Neural cell (in vitro differentiated cells): Measurements from ENCODE around the gene TARS3. TPM values are rescaled to one million over a fixed set of nuclear protein-coding genes. Genes with fewer than 3 reads are reported as not detected.

Experiments
- H2AFZ ChIP-seq: fragments of 200-600, 300-800 bp; sonication (generic), shearing (Covaris generic); 2 replicates; pipeline ENCODE4 v1.6.0; 2014; ENCODE audit warnings: low read depth, mild to moderate bottlenecking, antibody characterized with exemption, low read length, moderate library complexity
- H3F3A ChIP-seq: fragments of 200-600 bp; shearing (Covaris generic); 2 replicates; pipeline ENCODE4 v1.6.1; 2016; ENCODE audit warnings: mild to moderate bottlenecking, moderate library complexity, mixed read lengths, antibody characterized with exemption, low read length; ENCODE audit not compliant: insufficient read depth, poor library complexity, severe bottlenecking
- H3K27ac ChIP-seq: fragments of 200-600, 300-800 bp; sonication (generic), shearing (Covaris generic); 2 replicates; pipeline ENCODE4 v1.5.1; 2014; ENCODE audit warnings: mild to moderate bottlenecking, low read length, moderate library complexity
- H3K27me3 ChIP-seq: fragments of 300-800, 200-600 bp; sonication (generic), shearing (Covaris generic); 2 replicates; pipeline ENCODE4 v1.6.0; 2014; ENCODE audit warnings: mild to moderate bottlenecking, low read depth, low read length, moderate library complexity; ENCODE audit not compliant: insufficient read depth
- H3K36me3 ChIP-seq: fragments of 300-800, 200-600 bp; sonication (generic), shearing (Covaris generic); 2 replicates; pipeline ENCODE4 v1.5.1; 2014; ENCODE audit warnings: mild to moderate bottlenecking, antibody characterized with exemption, low read length, moderate library complexity; ENCODE audit not compliant: insufficient read depth
- H3K4me2 ChIP-seq: fragments of 300-800, 200-600 bp; sonication (generic), shearing (Covaris generic); 2 replicates; pipeline ENCODE4 v1.6.0; 2014; ENCODE audit warnings: mild to moderate bottlenecking, low read length
- H3K4me3 ChIP-seq: fragments of 300-800, 200-600 bp; sonication (generic), shearing (Covaris generic); 2 replicates; pipeline ENCODE4 v1.5.1; 2014; ENCODE audit warnings: mild to moderate bottlenecking, low read length, moderate library complexity
- H3K79me2 ChIP-seq: fragments of 200-600 bp; shearing (Covaris generic); replicated peaks from 2 replicates; pipeline ENCODE4 v1.6.0; 2014; ENCODE audit warnings: mild to moderate bottlenecking, low read length, moderate library complexity; ENCODE audit not compliant: insufficient read depth
- H3K9ac ChIP-seq: fragments of 300-800, 200-600 bp; sonication (generic), shearing (Covaris generic); 2 replicates; pipeline ENCODE4 v1.6.1; 2016; ENCODE audit warnings: mild to moderate bottlenecking, low read length, mixed read lengths
- H3K9me2 ChIP-seq: fragments of 200-600 bp; shearing (Covaris generic); 2 replicates; pipeline ENCODE4 v1.6.1; 2016; ENCODE audit warnings: mild to moderate bottlenecking, low read length, mixed read lengths; ENCODE audit not compliant: insufficient read depth
- H3K9me3 ChIP-seq: fragments of 200-600, 300-800 bp; sonication (generic), shearing (Covaris generic); 2 replicates; pipeline ENCODE4 v1.6.1; 2016; ENCODE audit warnings: mild to moderate bottlenecking, mixed run types, low read length, moderate library complexity, mixed read lengths
- H4K20me1 ChIP-seq: fragments of 200-600 bp; shearing (Covaris generic); 2 replicates; pipeline ENCODE4 v1.6.1; 2016; ENCODE audit warnings: mild to moderate bottlenecking, mixed run types; ENCODE audit not compliant: insufficient read depth
- CTCF ChIP-seq: fragments of 450-650 bp; IDR thresholded peaks from 2 replicates; pipeline ENCODE4 v1.5.1; 2014; ENCODE audit warnings: antibody characterized with exemption, mild to moderate bottlenecking, moderate library complexity; ENCODE audit not compliant: poor library complexity, severe bottlenecking
- EP300 ChIP-seq: fragments of 450-650 bp; conservative IDR thresholded peaks from 2 replicates; pipeline ENCODE4 v1.6.1; 2014; ENCODE audit warnings: antibody characterized with exemption, mild to moderate bottlenecking, moderate library complexity; ENCODE audit not compliant: poor library complexity, severe bottlenecking
- EZH2 ChIP-seq: fragments of 200-600, 300-800 bp; shearing (Covaris generic), sonication (generic); IDR thresholded peaks from 2 replicates; pipeline ENCODE4 v1.6.1; 2014; ENCODE audit warnings: antibody characterized with exemption, low read length, borderline replicate concordance, mild to moderate bottlenecking; ENCODE audit not compliant: insufficient read depth, poor library complexity, severe bottlenecking
- MXI1 ChIP-seq: fragments of 450-650 bp; conservative IDR thresholded peaks from 2 replicates; pipeline ENCODE4 v1.6.1; 2014; ENCODE audit warnings: antibody characterized with exemption, mild to moderate bottlenecking; ENCODE audit not compliant: poor library complexity, severe bottlenecking
- POLR2AphosphoS5 ChIP-seq: IDR thresholded peaks from 2 replicates; pipeline ENCODE4 v1.6.1; 2012
- RAD21 ChIP-seq: fragments of 450-650 bp; conservative IDR thresholded peaks from 2 replicates; pipeline ENCODE4 v1.6.1; 2014; ENCODE audit warnings: antibody characterized with exemption, mild to moderate bottlenecking, moderate library complexity
- SMC3 ChIP-seq: fragments of 450-650 bp; conservative IDR thresholded peaks from 2 replicates; pipeline ENCODE4 v1.6.1; 2014; ENCODE audit warnings: antibody characterized with exemption, mild to moderate bottlenecking, moderate library complexity; ENCODE audit not compliant: poor library complexity
- TAF1 ChIP-seq: IDR thresholded peaks from 2 replicates; pipeline ENCODE4 v1.6.1; 2012; ENCODE audit warnings: low read depth
- polyA plus RNA-seq: library from polyadenylated mRNA; depleted of rRNA; stranded (reverse); fragments of >200 nt; gene quantifications from 2 replicates; pipeline ENCODE4 v1.2.3, GENCODE V29; 2014
- TF ChIP-seq, protein P1 (sequence below): IDR thresholded peaks from 2 replicates; pipeline ENCODE4 v1.6.1; 2012; ENCODE audit warnings: borderline replicate concordance

TARS3 gene
- polyA plus RNA-seq, 1 donor from 2014 or later, result 27.1 TPM

DNA sequence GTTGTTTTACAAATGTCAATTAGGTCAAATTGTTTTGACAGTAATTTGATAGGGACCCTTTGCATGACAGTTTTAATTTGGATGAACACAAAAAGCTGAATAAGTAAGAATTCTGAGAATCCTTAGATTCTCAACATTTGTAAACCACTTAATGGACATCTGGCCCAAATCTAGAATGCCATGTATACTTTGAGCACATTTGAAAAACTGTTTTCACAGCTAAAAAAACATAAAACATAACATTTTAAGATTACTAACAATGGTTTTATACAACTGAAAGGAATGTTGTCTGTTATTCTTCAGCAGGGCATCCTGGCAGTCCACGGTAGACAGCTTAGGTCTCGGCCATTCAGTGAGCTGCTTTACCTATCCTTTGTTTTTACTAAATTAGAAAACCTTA, 37.6 kb downstream of the TARS3 start:
- Histone ChIP-seq H3K9me3 (no peaks in the 10 kb centered on the region), H3K4me2 (no peak overlapping the region), H3K9me2 (no peaks in the 10 kb centered on the region), H3K4me3 (no peak overlapping the region), H3K27me3 (no peaks in the 10 kb centered on the region), H2AFZ (no peak overlapping the region), H3F3A (no peaks in the 10 kb centered on the region), H3K79me2 (no peaks in the 10 kb centered on the region), H3K9ac (no peak overlapping the region), H3K36me3 (peaks cover 2% of the 10 kb centered on the region), H4K20me1 (no peaks in the 10 kb centered on the region), H3K27ac (no peak overlapping the region)
- no peak for TF ChIP-seq EP300

DNA sequence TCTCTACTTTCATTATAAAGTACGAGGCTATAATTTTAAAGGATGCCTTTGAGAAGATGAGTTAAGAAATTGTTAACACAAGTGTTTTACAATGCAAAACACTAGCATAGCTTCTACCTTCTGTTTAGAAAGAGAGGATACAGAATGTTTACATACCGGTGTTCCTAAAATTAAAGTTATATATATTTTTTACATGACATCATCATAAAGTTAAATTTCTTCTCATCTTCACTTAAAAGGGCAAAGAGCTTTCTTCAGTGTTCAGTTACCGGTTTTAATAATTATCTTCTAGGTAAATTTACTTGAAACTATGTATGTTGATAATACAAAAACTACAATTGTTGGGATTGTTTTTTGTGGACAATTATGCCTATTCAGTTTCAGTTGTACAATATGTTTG, 39.4 kb downstream of the TARS3 start:
- Histone ChIP-seq H3K9me2 (no peaks in the 10 kb centered on the region), H2AFZ (no peak overlapping the region), H4K20me1 (no peaks in the 10 kb centered on the region), H3K4me3 (no peak overlapping the region), H3K27me3 (no peaks in the 10 kb centered on the region), H3K9me3 (no peaks in the 10 kb centered on the region), H3K9ac (no peak overlapping the region), H3K79me2 (no peaks in the 10 kb centered on the region), H3F3A (no peaks in the 10 kb centered on the region), H3K36me3 (peaks cover 10% of the 10 kb centered on the region), H3K27ac (no peak overlapping the region), H3K4me2 (no peak overlapping the region)
- TF ChIP-seq, protein P1, sequence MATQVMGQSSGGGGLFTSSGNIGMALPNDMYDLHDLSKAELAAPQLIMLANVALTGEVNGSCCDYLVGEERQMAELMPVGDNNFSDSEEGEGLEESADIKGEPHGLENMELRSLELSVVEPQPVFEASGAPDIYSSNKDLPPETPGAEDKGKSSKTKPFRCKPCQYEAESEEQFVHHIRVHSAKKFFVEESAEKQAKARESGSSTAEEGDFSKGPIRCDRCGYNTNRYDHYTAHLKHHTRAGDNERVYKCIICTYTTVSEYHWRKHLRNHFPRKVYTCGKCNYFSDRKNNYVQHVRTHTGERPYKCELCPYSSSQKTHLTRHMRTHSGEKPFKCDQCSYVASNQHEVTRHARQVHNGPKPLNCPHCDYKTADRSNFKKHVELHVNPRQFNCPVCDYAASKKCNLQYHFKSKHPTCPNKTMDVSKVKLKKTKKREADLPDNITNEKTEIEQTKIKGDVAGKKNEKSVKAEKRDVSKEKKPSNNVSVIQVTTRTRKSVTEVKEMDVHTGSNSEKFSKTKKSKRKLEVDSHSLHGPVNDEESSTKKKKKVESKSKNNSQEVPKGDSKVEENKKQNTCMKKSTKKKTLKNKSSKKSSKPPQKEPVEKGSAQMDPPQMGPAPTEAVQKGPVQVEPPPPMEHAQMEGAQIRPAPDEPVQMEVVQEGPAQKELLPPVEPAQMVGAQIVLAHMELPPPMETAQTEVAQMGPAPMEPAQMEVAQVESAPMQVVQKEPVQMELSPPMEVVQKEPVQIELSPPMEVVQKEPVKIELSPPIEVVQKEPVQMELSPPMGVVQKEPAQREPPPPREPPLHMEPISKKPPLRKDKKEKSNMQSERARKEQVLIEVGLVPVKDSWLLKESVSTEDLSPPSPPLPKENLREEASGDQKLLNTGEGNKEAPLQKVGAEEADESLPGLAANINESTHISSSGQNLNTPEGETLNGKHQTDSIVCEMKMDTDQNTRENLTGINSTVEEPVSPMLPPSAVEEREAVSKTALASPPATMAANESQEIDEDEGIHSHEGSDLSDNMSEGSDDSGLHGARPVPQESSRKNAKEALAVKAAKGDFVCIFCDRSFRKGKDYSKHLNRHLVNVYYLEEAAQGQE, result no peak
- TF ChIP-seq RAD21, result no peak
- TF ChIP-seq TAF1, result no peak
- no peak for TF ChIP-seq MXI1
- TF ChIP-seq EP300, result no peak
- TF ChIP-seq SMC3, result no peak
- no peak for TF ChIP-seq EZH2
- no peak for TF ChIP-seq CTCF
- no peak for TF ChIP-seq POLR2AphosphoS5

- Histone ChIP-seq H3K27me3 (no peaks in the 10 kb centered on the region), H4K20me1 (no peaks in the 10 kb centered on the region), H3K4me2 (no peak overlapping the region), H3F3A (no peaks in the 10 kb centered on the region), H3K9ac (no peak overlapping the region), H2AFZ (no peak overlapping the region), H3K9me2 (no peaks in the 10 kb centered on the region), H3K27ac (no peak overlapping the region), H3K79me2 (no peaks in the 10 kb centered on the region), H3K36me3 (peaks cover 10% of the 10 kb centered on the region), H3K9me3 (no peaks in the 10 kb centered on the region), H3K4me3 (no peak overlapping the region)
- TF ChIP-seq EZH2, result no peak
- TF ChIP-seq POLR2AphosphoS5, result no peak
- TF ChIP-seq EP300, result no peak
- no peak for TF ChIP-seq MXI1
- TF ChIP-seq TAF1, result no peak
- TF ChIP-seq, protein P1, result no peak
- no peak for TF ChIP-seq SMC3
- no peak for TF ChIP-seq CTCF
- no peak for TF ChIP-seq RAD21
These were observed 39.9 kb downstream of the TARS3 start for GRCh38 chr15:101684384-101684783.
